Measurements from ENCODE around the gene GSG1L2.
"Not testable (repeated sequence)": the region's sequence is repeated elsewhere in the genome, so short reads cannot be mapped to it uniquely, and the experiment has no call there.

GSG1L2 gene

DNA sequence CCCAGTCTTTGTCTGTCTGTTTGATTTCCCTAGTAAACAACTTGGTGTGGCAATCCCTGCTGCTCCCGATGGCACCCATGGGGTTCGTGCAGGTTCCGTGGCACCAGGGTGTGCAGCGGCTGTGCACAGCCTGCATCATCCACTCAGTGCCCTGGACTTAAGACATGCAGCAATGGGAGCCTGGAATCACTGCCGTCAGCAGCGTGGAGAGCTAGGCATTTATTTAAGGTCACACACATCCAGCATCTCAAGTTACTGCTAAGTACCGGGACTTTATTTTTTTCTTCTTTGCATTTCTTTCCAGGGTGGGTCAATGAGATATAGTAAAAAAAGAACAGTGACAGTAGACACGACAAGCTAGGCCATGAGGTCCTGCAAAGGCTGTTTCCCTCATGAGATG, 33.3 kb downstream of the GSG1L2 start:
- no peak for DNase-seq

DNA sequence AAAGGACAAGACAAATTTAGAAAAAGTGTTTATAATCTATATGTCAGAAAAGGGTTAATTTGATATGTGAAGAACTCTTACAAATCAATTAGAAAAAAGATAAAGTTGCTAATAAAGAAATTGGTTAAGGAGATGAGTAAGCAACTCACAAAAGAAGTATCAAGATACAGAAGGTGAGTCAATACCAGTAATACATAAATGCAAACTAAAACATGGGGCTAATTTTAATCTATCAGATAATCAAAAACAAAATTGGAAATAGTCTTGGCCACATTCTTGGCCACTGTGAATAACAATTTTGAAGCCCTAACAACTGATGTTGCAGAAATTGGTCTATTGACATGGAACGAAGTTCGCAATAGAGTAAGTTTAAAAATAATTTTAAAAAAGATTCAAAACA, 37.3 kb downstream of the GSG1L2 start:
- DNase-seq, result no peak

DNA sequence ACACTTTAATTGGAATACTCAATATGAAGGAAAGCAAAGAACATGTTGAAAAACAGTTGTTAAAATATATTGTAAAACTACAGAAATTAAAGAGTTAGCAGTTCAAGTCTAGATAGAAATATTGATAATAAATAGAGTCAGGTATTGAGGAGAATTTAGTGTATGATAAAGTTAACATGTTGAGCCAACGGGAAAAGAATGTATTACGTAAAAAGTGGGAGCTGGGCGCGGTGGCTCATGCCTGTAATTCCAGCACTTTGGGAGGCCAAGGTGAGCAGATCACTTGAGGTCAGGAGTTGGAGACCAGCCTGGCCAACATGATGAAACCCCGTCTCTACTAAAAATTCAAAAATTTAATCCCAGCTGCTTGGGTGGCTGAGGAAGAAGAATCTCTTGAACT, 38.4 kb downstream of the GSG1L2 start:
- not testable (repeated sequence) for DNase-seq

DNA sequence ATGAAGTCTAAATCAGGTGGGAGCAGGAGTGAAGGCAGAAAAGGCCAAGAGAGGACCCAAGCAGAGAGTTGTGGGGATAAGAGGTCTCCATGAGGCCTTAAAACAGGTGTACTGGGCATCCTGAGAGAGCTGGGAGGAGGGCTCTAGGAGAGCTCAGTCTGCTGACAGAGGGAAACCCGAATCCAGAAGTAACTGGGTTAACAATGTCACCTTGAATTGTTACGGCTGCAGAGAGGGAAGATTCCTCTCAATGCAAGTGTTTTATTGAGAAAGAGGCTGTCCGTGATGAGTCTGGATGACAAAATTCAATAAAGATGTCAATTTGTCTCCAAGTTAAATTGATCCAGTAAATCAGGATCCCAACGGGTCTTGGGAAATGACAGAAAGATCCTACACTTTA, 38.8 kb downstream of the GSG1L2 start:
- no peak for DNase-seq

DNA sequence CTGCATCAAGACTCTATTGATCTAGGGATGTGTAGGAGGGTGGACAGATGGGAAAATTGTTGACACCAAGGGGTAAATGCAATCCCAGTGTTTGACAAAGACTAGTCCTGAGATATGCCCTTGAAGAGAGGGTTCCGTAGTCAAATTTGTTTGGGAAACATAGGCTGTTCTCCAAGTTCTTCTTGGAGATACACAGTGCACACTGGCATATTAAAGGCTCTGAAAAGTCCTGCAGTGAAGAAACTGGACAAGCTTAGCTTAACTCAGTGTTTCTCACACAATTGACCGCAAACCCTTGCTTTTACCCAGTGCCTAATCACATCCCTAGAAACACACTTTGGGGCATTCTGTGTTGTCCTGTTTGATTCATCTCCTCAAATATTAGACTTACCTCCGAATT, 41.3 kb downstream of the GSG1L2 start:
- DNase-seq, result no peak

DNA sequence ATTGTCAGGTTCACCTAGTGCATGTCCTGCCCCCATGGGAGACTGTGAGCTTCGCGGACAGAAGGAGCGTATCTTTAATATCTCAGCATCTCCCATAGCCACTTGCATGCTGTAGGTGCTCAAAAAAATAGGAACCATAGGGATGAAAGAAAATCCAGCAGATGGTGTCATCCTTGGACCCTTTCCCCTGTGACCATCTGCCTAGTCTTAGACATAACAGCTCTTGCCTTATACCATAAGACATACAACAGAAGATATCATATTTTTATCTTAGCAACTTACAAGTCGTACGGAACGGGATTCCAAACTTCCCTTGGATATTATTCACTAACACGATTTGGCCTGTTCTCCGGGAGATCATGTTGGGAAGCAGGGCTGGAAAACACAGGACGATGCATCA, 45.0 kb downstream of the GSG1L2 start:
- DNase-seq, result no peak

DNA sequence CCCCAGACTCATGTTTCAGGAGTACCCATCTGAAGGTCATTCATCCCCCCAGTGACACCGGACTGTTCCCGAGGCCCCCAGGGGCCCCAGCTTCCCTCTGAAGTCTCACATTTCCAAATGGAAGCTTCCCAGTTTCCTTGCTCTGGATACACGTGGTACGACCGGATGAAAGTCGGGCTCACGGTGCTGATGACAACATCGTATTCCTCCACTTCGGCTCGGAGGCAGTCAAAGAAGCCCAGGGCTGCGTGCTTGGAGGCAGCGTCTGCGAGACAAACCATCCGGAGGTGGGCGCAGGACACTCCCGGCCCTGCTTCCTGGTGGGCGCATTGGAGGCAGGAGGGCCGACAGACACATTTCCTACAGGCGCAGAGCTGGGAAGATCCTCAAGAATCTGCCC, 49.2 kb downstream of the GSG1L2 start:
- DNase-seq, result no peak

DNA sequence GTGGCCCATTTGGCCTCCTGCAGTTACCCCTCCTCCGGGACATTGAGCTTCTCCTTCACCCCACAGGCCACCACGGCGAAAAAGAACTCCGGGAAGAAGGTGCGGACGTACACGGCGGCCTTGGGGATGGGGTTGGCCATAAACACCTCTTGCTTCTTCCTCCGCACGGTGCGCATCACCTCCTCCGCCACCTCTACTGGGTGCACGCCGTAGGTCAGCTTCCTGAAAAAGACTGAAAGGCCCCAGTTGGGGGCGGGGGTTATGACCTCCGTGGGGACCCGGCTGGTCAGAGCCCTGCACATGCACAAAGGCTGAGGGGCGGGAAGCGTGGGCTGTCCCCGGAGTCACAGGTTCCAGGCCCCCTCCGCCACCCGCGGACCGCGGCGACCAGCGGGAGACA, 50.4 kb downstream of the GSG1L2 start:
- no peak for DNase-seq

DNA sequence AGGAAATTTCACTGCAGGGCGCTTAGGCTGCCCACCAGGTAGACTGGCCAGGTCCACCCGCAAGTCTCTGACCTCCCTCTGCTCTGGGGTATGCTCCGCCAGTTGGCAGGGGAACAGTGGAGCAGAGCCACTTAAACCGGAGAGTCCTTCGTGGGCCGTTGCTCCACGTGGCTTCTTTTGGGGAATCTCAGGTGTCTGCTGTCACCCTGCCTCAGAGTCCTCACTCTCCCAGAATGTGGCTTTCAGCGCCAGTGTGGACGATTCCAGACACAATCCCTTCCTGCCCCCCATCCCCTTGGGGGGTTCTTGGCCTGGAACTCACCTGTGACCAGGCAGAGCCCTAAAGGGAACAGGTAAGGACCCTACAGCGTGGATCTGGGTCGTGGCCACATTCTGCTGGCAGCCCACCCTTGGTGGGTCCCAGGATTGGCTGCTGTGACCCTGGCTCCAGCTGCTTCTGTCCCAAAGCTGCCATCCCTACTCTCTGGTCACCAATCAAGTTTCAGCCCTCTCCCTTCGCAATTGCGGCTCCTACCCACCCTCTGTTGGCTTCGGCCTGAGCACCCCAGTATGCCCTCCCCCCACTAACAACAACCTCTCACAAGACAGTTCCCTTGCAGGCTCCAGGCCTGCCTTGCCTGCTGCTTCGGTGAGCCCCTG, 52.7 kb downstream of the GSG1L2 start:
- no peak for DNase-seq

DNA sequence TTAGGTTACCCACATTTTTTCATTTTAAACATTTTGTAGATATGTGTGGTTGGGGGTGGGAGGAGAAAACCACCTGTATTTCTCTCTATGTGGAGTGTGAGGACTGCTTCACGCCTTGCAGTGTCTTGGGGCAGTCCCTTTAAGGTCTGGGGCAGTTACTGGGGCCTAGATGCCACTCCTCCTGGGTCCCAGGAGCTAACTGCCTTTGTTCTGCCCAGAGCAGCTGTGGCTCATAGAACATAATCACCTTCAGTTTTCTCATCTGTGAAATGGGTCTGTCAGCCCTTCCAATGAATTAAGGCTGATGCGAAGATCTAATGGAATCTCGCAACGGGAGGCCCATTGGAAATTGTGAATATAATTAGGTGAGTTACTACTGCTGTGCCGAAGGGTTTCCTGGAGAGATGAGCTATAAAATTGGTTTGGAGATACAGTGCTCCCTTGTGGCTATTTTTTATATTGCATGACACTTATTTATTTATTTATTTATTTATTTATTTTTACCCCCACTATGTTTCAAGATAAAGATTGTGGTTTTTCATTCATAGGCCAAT, 53.4 kb downstream of the GSG1L2 start:
- peak; percentile 41 to 68 (median 49) for DNase-seq

DNA sequence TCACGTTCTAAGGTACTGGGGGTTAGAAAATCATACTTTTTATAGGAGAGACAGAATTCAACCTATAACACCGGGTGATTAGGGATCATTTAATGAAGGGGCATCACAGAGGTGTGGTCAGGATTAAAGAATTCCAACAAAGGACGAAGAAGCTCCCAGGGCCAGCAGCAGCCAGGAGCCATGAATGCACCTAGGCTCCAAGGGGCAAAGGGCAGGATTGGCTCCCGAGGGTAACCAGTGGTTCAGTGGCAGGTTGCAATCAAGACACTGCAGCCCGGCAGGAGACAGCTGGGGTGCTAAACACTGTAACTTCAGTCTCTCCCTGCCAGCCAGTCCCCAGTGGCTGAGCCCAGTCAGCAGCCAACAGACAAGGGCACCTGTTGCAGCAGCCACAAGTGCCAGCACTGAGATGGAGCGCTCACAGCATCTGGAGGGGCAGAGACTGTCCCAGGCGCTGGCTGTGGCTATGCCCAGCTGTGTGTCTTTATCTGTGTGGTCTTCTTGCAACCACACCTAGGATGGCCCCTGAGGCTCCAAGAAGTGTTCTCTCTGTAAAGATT, 54.4 kb downstream of the GSG1L2 start:
- no peak for DNase-seq

DNA sequence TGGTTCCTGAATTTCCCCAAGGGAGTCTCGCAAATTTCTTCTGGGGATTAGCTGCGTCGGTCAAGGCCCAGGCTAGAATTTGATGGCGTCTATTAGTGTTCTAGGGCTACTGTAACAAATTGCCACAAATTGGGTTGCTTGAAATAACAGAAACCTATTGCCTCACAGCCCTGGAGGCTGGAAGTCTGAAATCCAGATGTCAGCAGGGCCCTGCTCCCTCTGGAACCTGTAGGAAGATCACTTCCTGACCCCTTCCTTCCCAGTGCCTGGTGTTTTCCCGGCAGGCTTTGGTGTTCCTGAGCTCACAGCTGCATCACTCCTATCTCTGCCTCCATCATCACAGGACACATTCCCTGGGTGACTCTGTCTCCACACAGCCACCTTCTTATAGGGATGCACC, 54.9 kb downstream of the GSG1L2 start:
- no peak for DNase-seq

DNA sequence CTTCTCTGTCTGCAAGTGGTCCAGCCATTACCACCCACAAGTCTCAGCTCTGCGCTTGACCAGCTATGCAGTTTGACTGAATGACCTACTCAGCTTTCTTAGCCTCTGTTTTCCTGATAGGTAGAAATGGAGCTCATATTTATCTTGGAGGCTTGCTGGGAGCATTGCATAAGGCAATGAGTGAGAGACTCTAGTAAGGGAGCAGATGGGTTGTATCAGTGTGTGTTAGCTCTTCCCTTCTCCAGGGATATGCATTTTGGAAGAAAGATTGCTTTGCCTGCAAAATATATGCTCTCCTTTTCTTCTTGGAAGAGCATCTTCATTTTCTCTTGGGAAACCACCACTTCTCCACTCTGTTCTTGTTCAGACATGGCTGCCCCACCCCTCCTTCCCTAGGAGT, 56.6 kb downstream of the GSG1L2 start:
- DNase-seq, result no peak

DNA sequence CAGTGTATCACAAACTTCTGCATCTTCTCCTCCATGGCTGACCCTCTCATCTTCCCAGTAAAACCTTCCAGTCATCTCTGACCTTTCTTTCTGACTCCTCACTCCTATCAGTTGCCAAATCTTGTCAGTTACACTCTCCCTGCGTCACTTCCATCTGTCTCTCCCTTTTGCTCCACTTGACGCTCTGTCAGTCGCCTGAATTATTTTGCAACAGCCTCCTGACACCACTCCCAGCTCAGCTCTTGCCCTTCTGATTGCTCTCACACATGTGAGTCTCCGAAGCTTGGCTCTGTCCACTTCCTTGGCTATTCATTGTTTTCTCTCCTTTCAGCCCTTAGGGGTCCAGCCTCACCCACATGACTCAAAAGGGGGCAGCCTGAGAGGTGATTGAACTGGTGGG, 58.2 kb downstream of the GSG1L2 start:
- DNase-seq, result no peak

DNA sequence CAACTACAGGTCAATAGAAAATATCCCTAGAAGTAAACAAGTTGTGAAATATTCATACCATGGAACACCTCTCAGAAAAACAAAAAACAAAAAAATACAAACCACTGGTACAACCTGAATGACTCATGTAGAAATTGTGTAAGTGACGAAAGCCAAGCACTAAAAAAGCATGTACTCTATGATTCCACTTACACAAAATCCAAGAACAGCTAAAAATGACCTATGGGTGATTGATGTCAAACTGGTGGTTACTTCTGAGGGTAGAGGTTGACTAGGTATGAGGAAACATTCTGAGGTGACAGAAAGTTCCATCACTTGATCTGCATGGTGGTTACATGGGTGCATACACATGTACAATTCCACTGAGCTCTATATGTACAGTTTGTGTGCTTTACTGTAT, 61.6 kb downstream of the GSG1L2 start:
- no peak for DNase-seq

DNA sequence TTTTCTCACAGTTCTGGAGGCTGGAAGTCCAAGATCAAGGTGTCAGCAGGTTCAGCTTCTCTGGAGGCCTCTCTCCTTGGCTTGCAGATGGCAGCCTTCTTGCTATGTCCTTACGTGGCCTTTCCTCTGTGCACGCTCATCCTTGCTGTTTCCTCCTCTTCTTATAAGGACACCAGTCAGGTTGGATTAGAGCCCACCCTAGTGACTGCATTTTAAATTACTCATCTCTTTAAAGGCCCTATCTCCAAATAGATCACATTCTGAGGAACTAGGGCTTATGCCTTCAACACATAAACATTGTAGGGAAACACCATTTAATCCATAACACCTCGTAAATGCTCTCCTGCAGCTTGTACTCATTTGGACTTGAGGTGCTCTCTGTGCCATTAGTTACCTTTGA, 66.8 kb downstream of the GSG1L2 start:
- no peak for DNase-seq
